Endothelial cell of umbilical vein (primary cell): ENCODE results near the gene WDR47.

Experiments
- EZH2 ChIP-seq: IDR thresholded peaks from 2 replicates; pipeline ENCODE4 v1.6.1; 2012; ENCODE audit warnings: borderline replicate concordance, low read depth, mild to moderate bottlenecking, moderate library complexity, low read length, inconsistent platforms; ENCODE audit not compliant: severe bottlenecking
- FOS ChIP-seq: IDR thresholded peaks from 2 replicates; pipeline ENCODE4 v1.6.1; 2011; ENCODE audit warnings: mild to moderate bottlenecking, low read length, moderate library complexity, borderline replicate concordance; ENCODE audit not compliant: insufficient read depth
- GATA2 ChIP-seq: IDR thresholded peaks from 2 replicates; pipeline ENCODE4 v1.7.0; 2011; ENCODE audit warnings: low read depth, mild to moderate bottlenecking, moderate library complexity, mixed read lengths, low read length; ENCODE audit not compliant: insufficient read length, insufficient read depth
- MYC ChIP-seq: IDR thresholded peaks from one replicate; pipeline ENCODE4 v1.6.1; 2011; ENCODE audit warnings: mild to moderate bottlenecking, low read depth, low read length
- POLR2A ChIP-seq: IDR thresholded peaks from 2 replicates; pipeline ENCODE4 v1.6.1; 2012; ENCODE audit warnings: low read depth, mild to moderate bottlenecking, control low read depth, low read length
- POLR2AphosphoS5 ChIP-seq: IDR thresholded peaks from 2 replicates; pipeline ENCODE4 v1.6.1; 2012; ENCODE audit warnings: low read depth, mild to moderate bottlenecking, control low read depth, low read length, moderate library complexity; ENCODE audit not compliant: insufficient read depth
- TF ChIP-seq, protein P1 (sequence below), 2 donors: IDR thresholded peaks; 1 replicate in 1 of 2; 2 replicates in 1 of 2; pipeline ENCODE4 v1.5.1; 2011; ENCODE audit warnings: low read length in 2 of 2, mild to moderate bottlenecking in 2 of 2, moderate library complexity in 2 of 2, control low read depth in 1 of 2, inconsistent platforms in 1 of 2, low read depth in 1 of 2; ENCODE audit not compliant: insufficient read depth in 1 of 2; ENCODE audit errors: extremely low read depth in 1 of 2
- TF ChIP-seq, protein P2 (sequence below): IDR thresholded peaks from 2 replicates; pipeline ENCODE4 v1.6.1; 2011; ENCODE audit not compliant: insufficient read depth, insufficient read length

DNA sequence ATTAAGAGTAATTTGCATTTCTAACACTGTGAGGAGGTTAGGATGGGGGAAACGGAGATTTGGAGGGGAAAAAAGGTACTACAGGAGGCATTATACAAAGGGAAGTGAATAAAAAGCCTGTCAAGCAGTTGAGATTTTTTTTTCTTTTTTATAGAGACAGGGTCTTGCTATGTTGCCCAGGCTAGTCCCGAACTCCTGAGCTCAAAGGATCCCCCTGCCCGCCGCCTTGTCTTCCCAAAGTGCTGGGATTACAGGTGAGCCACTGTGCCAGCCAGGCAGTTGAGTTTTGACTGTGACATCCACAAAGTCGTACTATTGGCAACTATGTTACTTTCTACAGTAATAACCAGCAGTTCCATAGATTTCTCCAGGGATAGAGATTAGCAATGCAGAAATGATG lies 81.2 kb downstream of the WDR47 start:
- TF ChIP-seq, protein P1, sequence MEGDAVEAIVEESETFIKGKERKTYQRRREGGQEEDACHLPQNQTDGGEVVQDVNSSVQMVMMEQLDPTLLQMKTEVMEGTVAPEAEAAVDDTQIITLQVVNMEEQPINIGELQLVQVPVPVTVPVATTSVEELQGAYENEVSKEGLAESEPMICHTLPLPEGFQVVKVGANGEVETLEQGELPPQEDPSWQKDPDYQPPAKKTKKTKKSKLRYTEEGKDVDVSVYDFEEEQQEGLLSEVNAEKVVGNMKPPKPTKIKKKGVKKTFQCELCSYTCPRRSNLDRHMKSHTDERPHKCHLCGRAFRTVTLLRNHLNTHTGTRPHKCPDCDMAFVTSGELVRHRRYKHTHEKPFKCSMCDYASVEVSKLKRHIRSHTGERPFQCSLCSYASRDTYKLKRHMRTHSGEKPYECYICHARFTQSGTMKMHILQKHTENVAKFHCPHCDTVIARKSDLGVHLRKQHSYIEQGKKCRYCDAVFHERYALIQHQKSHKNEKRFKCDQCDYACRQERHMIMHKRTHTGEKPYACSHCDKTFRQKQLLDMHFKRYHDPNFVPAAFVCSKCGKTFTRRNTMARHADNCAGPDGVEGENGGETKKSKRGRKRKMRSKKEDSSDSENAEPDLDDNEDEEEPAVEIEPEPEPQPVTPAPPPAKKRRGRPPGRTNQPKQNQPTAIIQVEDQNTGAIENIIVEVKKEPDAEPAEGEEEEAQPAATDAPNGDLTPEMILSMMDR (IDR thresholded peaks at IDR 0.05; ENCODE audit: extremely low read depth in 1 of 2, insufficient read depth in 1 of 2, low read depth in 1 of 2, low read length in 2 of 2): no peak
- no peak for TF ChIP-seq EZH2
- no peak for TF ChIP-seq POLR2AphosphoS5
- TF ChIP-seq POLR2A: no peak
- TF ChIP-seq FOS: no peak
- TF ChIP-seq MYC: no peak
- TF ChIP-seq, protein P2, sequence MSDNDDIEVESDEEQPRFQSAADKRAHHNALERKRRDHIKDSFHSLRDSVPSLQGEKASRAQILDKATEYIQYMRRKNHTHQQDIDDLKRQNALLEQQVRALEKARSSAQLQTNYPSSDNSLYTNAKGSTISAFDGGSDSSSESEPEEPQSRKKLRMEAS: no peak
- TF ChIP-seq GATA2: no peak
